Measurements from ENCODE around the gene NAA50. TPM values are rescaled to one million over a fixed set of nuclear protein-coding genes. Genes with fewer than 3 reads are reported as not detected.
A peak's percentile ranks its signal among the peaks of the same experiment; 100 is the strongest.

Gene NAA50
- total RNA-seq, 1 donor from 2014 or later = 263 TPM

DNA sequence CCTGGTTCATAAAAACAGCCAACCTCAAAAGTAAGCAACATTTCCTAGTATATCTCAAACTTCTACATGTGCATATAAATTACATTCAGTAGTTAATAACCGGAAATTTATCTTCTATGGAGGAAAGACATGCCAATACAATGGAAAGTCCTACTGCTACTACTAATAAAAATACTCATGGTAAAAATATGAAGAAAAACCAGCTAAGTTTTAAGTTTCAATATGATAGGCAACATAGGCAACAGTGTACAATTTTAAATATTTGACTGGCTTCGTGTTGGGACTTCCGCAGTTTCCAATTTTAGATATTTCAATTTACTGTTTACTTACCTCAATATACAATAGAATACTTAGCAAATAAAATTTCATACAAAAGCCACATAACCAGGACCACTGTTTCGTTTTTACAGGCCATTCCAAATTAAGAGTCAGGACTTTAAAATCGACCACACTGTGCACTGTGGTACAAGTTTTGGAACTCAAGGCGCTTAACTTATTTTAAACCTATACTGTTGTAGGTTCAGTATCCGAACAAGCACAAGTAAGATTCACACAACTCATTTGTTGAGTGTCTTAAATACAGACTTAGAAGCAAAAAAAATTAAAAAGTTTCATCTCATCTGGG lies 2.9 kb downstream of the NAA50 start:
- DNase-seq (ENCODE audit: low read depth) = no peak

DNA sequence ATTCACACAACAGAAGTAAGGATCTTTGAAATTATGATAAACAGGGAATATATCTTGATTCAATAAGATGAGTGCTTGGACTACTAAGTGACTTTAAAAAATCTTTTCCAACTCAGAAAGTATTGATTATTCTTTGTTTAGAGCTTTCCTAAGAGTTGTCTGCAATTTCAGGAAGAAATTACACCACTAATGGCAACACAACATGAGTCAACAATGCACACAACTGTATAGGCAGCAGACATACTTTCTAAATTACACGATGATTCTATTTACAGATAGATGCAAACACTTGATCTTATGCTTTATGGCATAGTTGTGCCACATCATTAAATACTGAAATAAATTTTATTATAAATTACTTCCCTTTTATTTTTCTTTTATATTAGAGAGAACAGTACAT lies 4.4 kb downstream of the NAA50 start:
- no peak for DNase-seq (ENCODE audit: low read depth)

DNA sequence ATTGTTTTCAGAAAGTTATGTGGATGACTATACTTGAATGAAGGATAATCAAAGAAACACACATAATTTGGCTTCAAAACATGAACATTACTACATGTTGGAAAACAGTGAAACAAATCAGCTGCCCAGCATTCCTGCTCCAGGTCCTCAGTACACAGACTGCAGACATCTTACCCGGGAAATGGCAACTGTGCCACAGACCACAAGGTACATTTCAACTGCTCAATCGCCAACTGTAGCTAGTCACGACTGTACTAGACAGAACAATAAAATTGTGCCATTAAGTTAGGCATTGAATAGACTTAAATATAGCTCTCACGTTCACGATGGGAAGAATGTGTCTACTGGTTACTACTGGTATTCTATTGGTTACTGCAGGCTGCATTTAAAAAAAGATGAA lies 5.0 kb downstream of the NAA50 start:
- peak; percentile 55 for DNase-seq (ENCODE audit: low read depth)

DNA sequence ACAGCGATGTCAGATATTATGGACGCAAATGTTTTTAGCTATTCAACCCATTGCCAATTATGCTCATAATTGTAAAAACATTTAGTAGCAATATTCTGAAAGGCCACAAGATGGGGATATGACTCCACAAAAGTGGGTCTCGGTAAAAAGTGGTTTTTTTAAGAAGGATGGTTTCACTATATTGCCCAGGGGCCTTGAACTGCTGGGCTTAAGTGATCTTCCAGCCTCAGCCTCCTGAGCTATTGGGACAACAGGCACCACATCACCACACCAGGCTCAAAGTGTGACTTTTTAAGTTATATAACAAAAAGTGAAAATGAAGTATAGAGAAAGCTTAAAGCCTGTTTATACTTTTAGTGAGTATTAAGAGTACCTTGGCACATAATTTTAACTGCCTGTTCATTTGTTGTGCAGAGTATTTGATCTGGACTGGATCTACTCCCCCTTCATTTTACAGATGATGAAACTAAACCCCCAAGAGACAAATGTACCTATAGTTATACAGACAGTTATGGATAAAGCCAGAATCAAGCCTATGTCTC lies 9.4 kb downstream of the NAA50 start:
- DNase-seq (ENCODE audit: low read depth) = peak; percentile 65

DNA sequence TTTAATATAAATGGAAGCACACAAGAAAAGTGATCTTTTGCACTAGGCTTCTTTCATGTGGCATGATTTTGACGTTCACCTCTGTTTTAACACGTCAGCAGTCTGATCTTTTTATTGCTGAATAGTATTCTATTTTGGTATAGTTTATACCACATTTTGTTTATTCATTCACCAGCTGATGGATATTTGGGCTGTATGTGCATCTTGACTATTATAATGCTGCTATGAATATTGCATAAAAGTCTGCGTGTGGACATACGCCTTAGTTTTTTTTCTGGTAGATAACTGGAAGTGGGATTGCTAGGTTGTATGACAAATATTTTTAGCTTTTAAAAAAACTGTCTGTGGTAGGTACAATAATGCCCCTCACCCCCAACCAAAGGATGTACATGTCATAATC lies 14.4 kb downstream of the NAA50 start:
- DNase-seq (ENCODE audit: low read depth) = no peak

DNA sequence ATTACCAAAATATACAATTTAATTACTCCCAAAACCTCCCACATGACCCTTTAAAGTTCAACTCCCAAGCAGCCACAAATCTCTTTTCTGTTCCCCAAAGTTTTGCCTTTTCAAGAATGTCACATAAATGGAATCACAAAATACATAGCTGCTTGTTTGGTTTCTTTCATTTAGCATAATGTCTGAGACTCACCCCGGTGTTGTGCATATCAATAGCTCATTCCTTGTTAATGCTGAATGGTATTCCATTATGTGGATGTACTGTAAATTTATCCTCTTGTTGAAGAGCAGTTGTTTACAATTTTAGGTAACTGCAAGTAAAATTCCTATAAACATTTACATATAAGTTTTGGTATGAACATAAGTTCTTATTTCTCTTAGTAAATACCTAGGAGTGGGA lies 15.5 kb downstream of the NAA50 start:
- no peak for DNase-seq (ENCODE audit: low read depth)

DNA sequence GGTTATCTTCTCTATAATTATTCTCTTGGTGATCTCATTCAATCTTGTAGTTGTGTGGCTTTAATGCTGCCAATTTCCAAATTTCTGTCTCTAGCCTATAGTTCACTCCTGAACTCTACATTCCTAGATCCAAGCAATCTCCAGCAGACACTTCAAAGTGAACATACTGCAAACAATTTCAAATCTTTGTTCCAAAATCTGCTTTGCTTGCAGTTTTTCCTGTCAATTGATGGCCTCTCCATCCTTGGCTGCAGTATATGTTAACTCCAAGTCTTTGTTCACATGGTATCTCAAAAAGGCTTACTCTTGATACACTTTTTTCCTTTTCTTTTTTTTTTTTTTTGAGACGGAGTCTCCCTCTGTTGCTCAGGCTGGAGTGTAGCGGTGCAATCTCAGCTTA lies 17.4 kb downstream of the NAA50 start:
- DNase-seq (ENCODE audit: low read depth) = no peak

DNA sequence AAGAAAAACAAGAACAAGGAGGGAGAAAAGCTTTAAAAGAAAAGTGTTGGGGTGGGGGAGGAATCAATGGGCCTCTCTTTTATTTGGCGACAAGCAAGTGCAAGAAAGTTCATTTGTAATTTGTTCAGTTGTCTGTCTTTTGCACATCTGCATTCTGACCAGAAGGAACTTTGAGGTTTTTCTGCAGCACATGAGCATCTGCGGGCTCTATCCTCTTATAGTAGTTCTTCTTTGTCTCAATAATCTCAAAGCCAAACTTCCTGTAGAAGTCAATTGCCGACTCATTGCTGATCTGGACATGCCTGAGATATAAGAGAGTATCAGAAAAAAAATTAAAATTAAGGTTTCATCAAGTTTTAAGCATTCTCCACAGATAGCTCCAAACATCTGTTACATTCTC lies 24.4 kb downstream of the NAA50 start:
- no peak for DNase-seq (ENCODE audit: low read depth)

DNA sequence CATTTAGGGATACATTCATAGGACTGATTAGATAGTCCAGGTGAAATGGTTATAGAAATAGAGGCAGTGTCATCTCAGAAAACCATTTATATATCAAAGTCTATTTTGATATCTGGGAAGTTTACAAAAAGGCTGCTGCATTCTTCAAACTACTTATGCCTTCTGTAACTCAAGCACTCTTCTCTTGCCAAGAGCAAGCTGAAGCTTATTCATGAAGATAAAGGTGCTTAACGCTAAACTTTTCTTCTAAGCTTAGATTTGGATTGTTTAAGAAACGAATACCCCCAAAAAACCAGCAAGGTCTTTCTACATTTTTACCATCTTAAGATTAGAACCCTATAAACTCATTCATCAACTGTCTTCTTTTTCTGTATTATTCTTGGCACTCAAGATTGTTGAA lies 26.3 kb downstream of the NAA50 start:
- no peak for DNase-seq (ENCODE audit: low read depth)

DNA sequence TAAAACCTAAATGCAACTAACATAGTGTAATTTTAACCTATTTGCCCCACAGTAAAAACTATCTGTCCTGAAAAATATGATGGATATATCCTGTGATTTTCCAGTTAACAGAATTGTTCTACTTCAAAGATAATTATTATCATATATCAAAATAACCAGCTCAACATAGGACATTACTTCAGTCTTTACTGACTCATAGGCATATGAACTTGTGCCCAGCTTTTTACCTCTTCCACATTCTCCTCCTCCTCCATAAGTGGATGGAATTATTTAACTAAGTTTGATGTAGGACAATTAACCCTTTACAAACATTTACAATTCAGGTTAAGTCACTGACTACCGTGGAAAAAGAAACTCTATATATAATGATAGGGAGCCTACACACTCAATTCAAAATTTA lies 26.8 kb downstream of the NAA50 start:
- DNase-seq (ENCODE audit: low read depth) = no peak

DNA sequence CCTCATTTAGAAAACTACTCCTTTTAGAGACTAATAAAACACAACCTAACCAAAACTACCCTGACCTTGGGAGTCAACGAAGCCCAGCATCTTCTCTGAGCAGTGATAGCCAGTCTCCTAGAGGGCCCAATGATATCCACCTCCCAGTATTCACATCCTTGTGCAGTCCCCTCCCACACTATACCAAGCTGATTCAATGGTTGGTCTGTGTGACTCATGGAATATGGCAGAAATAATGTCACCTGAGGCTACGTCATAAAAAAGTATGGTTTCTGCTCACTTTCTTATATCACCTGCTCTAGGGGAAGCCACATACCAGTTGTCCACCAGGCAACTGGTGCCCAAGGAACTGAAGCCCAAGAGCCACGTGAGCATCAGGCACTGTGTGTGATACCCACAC lies 28.2 kb downstream of the NAA50 start:
- DNase-seq (ENCODE audit: low read depth) = no peak

DNA sequence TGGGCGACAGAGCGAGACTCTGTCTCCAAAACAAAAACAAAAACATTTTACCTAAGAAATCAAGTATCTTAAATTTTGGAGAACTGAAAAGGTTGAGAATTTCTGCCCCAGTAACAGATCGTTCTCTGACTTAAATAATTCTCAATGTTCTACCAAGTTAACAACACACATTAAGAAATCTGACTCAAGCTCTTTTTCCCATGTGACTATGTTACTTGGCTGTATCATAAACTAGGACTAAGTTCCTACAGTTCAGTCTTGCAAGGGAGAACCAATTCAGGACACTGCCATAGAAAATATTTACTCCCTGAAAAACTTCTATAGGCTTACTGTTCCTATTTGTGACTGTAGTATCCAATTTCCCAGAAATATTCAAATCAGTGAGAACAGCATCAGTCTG lies 28.7 kb downstream of the NAA50 start:
- DNase-seq (ENCODE audit: low read depth) = no peak

DNA sequence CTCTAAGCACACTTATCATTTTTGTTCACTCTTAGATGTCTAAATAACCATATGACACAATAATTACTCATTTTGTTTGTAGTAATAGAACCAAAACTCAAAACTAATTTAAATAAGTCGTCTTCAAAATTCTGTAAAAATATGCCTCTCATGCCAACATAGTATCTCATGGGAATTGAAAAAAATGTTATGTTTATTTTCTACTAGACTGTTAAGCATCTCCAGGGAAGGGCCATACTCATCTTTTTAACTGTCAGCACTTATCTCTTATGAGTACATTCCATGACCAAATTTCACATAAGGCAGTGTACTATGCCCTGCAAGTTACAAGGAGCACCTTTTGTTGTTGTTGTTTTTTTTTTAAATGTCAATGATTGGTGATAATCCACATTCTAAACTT lies 31.3 kb downstream of the NAA50 start:
- DNase-seq (ENCODE audit: low read depth) = no peak

DNA sequence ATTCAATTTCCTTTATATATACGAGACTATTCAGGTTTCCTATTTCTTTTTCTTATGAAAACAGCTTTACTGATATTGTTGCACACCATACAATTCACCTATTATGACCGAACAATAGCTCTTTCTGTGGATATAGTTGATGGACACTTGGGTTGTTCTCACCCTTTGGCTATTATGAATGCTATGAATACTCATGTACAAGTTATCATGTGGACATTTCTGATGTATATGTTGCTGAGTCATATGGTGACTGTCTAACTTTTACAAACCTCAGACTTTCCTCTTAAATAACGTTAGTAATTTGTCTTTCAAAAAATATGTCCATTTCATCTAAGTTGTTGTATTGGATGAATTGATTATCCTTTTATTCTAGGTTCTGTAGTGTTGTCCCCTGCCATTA lies 33.9 kb downstream of the NAA50 start:
- DNase-seq (ENCODE audit: low read depth) = no peak

DNA sequence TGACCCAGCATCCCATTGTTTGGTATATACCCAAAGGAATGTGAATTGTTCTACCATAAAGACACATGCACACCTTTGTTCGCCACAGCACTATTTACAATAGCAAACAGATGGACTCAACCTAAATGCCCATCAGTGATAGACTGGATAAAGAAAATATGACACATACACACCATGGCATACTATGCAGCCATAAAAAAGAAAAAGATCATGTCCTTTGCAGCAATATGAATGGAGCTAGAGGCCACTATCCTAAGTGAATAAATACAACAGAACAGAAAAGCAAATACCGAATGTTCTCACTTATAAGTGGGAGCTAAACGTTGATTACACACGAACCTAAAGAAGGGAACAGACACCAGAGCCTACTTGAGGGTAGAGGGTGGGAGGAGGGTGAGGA lies 38.2 kb downstream of the NAA50 start:
- no peak for DNase-seq (ENCODE audit: low read depth)

DNA sequence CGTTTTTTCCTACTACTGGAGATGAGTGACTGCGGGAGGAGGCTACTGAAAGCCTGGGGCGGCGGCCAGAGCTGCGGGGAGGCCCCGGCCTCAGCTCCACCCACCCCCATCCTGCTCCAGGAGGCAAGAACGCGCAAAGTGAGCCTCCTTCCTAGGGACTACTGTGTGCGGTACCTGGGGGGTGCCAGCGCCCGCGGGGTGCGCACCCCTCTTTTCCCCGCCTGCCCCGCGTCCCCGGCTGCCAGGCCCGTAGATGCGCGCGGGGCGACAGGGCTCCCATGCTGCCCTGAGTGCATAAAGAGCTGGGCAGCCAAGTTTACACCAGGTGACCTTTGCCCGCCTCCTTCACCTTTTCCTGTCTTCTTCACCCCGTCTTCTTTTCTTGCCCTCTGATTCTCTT lies 47.1 kb downstream of the NAA50 start:
- DNase-seq (ENCODE audit: low read depth) = no peak

DNA sequence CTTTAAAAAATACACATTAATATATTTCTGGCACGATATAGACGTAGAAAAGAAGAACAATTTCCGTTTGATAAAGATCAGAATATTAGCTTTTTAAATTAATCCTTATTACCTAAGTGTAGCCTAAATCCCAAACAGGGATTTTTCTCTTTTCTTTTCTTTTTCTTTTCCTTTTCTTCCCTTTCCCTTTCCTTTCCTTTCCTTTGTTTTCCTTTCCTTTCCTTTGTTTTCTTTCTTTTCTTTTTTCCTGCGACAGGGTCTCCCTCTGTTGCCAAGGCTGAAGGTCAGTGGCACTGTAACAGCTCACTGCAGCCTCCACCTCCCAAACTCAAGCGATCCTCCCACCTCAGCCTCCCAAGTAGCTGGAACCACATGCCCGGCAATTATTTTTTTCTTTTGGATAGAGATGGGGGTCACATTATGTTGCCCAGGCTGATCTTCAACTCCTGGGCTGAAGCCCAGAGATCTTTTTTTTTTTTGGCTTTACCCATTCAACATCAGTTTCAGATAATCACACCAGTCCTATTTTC lies 47.8 kb downstream of the NAA50 start:
- DNase-seq (ENCODE audit: low read depth) = no peak

DNA sequence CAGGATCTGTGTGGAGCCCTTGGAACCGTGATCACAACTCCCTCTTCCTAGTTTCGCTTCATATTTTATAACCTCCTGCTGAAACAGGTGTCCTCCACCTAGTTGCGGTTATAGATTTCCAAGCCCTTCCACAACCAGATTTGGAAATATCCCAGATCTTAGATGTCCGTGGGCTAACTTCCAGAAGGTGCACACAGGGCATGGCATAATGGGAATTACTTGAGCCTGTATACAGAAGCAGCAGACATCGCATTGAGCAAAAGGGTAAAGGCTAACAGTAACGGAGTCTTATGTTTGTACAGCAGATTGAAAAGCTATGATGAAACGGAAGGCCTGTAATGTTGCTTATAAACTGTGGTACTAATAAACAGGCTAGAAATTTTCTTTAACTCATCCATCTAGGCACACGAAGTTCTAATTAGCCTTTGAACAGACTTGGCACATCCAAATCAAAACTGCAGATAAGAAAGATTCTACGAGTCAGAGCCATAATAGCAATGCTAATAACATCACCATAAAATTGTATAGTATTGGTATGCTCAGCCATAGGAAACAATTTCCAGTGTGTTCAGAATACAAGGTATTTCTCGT lies 48.5 kb downstream of the NAA50 start:
- DNase-seq (ENCODE audit: low read depth) = peak; percentile 19

DNA sequence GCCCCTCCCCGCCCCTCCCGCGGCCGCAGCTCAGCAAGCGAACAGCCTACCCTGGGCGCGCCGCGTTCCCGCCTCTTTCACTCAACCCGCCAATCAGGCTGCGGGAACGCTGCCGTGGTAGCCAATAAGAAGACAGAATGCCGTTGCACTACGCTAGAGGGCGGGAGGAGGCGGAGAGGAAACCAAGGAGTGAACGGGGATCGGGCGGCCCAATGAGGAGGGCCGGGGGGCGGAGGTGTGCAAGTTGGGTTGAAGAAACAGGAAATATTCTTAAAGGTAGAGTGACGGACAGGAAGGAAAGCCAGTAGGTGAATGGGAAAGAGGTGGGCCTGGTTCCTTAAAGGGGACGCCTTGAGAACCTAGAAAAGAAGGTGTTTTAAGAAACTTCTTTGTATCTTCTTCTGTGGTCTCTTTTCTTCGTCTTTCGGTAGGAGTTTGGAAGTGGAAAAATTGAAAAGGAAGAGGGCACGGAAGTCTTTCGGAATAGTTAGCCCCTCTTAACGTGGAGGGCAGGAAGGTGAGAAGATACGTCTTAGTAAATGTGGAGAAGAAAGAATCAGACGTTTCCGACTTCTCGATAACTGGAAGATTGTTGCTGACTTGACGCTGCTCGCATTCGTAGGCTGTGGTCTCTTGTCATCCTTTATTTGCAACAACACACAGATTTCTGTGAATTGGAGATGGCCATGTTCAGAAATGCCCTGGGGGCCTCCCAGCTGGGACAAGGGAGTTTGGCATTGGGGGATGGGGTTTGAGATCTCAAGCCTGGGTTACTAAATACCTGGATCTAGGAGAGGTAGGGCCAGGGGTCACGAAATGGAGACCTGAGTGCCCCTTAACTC lies 49.2 kb downstream of the NAA50 start:
- DNase-seq (ENCODE audit: low read depth) = peak; percentile 100

DNA sequence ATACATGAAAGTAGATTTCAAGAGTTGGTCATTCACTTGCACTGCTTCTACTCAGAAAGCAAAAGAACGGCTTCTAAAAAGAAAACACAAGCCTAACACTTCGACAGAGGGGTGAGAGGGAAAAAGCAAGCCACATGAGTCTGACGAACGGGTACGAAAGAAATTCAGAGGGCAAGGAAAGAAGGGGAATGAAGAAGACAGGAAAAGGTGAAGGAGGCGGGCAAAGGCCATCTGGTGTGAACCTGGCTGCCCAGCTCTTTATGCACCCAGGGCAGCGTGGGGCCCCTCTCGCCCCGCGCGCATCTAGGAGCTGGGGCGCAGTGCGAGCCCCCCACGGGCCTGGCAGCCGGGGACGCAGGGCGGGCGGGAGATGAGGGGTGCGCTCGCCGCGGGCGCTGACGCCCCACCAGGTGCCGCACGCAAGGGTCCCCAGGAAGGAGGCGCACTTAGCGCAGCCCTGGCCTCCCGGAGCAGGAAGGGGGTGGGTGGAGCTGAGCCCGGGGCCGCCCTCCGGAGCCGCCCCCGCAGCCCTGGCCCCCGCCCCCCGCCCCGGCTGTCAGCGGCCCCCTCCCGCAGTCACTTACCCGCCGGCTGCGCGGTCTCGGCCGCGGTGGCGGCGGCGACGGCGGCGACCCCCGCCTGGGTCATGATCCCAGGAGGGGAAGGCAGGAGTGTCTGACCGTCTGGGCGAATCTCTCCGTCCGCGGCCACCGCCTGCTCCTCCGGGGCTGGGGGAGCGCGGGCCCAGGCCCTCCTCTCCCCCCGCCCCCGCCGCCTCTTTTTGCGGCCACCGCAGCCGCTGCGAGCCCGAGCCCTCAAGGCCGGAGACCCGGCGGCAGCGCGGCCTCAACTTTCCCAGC lies 50.0 kb downstream of the NAA50 start, which contains the start of gene USF3:
Gene USF3 (minus strand): TSS at position 857 of the 860 bp plus-strand sequence. CDS start 21,764 bp downstream, outside the sequence.
- peak; percentile 73 for DNase-seq (ENCODE audit: low read depth)

DNA sequence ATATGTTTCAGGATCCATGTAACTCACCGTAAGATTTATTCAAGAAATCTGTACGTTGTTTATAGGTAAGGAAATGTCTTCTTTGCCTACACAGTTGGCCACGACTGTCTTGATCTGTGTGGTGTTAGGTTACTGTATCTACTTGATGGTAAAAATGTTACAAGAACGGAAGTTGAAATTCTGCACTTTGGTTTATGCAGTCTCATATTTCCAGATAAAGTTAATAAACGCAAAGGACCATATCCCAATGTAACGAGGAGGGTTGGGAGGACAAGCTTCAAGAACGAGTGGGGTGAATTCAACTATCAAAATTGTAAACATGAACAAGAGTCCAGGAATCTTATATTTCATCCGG lies 50.6 kb downstream of the NAA50 start:
- DNase-seq (ENCODE audit: low read depth) = no peak

Data from myocyte (in vitro differentiated cells).